ENCODE data around the gene RPTOR. TPM values are rescaled to one million over a fixed set of nuclear protein-coding genes. Genes with fewer than 3 reads are reported as not detected.

RPTOR gene
- total and polyA plus RNA-seq, 10 of the 15 experiments (the other 5 are each of a cell fraction or from before 2014, with no cell fraction given): 0.18 to 32.1 (median 7.8) TPM

DNA sequence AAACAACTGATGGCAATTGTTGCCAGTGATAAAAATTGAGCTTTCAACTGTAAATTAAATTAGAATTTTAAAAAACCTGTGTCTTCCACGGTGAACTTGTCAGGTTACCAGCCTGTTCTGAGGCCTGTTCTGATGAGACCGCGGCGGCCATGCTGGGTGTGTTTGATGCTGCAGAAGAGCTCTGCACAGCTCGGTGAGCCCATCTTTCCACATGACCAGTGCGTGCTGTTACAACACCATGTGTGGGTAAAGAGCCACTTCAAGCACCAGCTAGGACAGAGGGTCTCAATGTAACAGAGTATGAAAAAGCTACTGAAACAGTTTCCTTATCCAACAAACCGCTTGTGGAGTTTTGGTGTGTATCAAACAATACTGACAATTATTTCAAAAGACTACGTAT, 48.5 kb downstream of the RPTOR start (continued):
- TF ChIP-seq, protein P1, sequence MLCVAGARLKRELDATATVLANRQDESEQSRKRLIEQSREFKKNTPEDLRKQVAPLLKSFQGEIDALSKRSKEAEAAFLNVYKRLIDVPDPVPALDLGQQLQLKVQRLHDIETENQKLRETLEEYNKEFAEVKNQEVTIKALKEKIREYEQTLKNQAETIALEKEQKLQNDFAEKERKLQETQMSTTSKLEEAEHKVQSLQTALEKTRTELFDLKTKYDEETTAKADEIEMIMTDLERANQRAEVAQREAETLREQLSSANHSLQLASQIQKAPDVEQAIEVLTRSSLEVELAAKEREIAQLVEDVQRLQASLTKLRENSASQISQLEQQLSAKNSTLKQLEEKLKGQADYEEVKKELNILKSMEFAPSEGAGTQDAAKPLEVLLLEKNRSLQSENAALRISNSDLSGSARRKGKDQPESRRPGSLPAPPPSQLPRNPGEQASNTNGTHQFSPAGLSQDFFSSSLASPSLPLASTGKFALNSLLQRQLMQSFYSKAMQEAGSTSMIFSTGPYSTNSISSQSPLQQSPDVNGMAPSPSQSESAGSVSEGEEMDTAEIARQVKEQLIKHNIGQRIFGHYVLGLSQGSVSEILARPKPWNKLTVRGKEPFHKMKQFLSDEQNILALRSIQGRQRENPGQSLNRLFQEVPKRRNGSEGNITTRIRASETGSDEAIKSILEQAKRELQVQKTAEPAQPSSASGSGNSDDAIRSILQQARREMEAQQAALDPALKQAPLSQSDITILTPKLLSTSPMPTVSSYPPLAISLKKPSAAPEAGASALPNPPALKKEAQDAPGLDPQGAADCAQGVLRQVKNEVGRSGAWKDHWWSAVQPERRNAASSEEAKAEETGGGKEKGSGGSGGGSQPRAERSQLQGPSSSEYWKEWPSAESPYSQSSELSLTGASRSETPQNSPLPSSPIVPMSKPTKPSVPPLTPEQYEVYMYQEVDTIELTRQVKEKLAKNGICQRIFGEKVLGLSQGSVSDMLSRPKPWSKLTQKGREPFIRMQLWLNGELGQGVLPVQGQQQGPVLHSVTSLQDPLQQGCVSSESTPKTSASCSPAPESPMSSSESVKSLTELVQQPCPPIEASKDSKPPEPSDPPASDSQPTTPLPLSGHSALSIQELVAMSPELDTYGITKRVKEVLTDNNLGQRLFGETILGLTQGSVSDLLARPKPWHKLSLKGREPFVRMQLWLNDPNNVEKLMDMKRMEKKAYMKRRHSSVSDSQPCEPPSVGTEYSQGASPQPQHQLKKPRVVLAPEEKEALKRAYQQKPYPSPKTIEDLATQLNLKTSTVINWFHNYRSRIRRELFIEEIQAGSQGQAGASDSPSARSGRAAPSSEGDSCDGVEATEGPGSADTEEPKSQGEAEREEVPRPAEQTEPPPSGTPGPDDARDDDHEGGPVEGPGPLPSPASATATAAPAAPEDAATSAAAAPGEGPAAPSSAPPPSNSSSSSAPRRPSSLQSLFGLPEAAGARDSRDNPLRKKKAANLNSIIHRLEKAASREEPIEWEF (IDR thresholded peaks at IDR 0.05; ENCODE audit: insufficient replicate concordance, low read depth, low read length): no peak
- TF ChIP-seq HCFC1 (IDR thresholded peaks at IDR 0.05; ENCODE audit: low read length) (no peak), ZNF217 (IDR thresholded peaks at IDR 0.05) (no peak)
- TF ChIP-seq, protein P2, sequence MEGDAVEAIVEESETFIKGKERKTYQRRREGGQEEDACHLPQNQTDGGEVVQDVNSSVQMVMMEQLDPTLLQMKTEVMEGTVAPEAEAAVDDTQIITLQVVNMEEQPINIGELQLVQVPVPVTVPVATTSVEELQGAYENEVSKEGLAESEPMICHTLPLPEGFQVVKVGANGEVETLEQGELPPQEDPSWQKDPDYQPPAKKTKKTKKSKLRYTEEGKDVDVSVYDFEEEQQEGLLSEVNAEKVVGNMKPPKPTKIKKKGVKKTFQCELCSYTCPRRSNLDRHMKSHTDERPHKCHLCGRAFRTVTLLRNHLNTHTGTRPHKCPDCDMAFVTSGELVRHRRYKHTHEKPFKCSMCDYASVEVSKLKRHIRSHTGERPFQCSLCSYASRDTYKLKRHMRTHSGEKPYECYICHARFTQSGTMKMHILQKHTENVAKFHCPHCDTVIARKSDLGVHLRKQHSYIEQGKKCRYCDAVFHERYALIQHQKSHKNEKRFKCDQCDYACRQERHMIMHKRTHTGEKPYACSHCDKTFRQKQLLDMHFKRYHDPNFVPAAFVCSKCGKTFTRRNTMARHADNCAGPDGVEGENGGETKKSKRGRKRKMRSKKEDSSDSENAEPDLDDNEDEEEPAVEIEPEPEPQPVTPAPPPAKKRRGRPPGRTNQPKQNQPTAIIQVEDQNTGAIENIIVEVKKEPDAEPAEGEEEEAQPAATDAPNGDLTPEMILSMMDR (IDR thresholded peaks at IDR 0.05 in 2 of 3, conservative IDR thresholded peaks at IDR 0.05 in 1 of 3; ENCODE audit: control insufficient read depth in 2 of 3, extremely low read depth in 1 of 3, insufficient read depth in 1 of 3, low read depth in 3 of 3, low read length in 3 of 3): no peak
- TF ChIP-seq, protein P3, sequence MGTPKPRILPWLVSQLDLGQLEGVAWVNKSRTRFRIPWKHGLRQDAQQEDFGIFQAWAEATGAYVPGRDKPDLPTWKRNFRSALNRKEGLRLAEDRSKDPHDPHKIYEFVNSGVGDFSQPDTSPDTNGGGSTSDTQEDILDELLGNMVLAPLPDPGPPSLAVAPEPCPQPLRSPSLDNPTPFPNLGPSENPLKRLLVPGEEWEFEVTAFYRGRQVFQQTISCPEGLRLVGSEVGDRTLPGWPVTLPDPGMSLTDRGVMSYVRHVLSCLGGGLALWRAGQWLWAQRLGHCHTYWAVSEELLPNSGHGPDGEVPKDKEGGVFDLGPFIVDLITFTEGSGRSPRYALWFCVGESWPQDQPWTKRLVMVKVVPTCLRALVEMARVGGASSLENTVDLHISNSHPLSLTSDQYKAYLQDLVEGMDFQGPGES (IDR thresholded peaks at IDR 0.05): no peak
